IMR-90 (cell line): ENCODE measurements around the gene TSPEAR. TPM values are rescaled to one million over a fixed set of nuclear protein-coding genes. Genes with fewer than 3 reads are reported as not detected.

ENCODE experiments used
- ATAC-seq: fragments of 200-7000 bp; cut with Tn5 transposase; 2 replicates; pipeline ENCODE4 v1.9.1; 2020; ENCODE audit warnings: low read depth, mild to moderate bottlenecking, moderate library complexity
- BruUV-seq: library from RNA; stranded (reverse); fragments of 400-500 nt; replicated peaks from 2 replicates; lab custom pipeline; 2021; lab: Mats Ljungman, UMichigan
- CTCF ChIA-PET: fragments of 300-600 bp; formaldehyde crosslinking; extraction: SDS; loops from one replicate; lab custom pipeline; 2021; ENCODE audit warnings: antibody characterized with exemption; lab: Yijun Ruan, JAX
- POLR2A ChIA-PET: fragments of 300-600 bp; sonication (Branson Sonifier 250); formaldehyde crosslinking; loops from one replicate; lab custom pipeline; 2022; ENCODE audit warnings: antibody characterized with exemption; ENCODE audit not compliant: unreplicated experiment; lab: Charles Lee
- DNase-seq: peaks from one replicate; pipeline ENCODE4 v3.0.0; 2013
- H2AFZ ChIP-seq: replicated peaks from 2 replicates; pipeline ENCODE3; 2013; ENCODE audit warnings: low read length, mild to moderate bottlenecking; ENCODE audit not compliant: poor library complexity
- H2AK5ac ChIP-seq: 2 replicates; pipeline ENCODE4 v1.6.1; 2013; ENCODE audit warnings: low read depth, low read length, inconsistent platforms
- H2AK9ac ChIP-seq: replicated peaks from 2 replicates; pipeline ENCODE3; 2013; ENCODE audit warnings: mild to moderate bottlenecking, low read depth, low read length, moderate library complexity; ENCODE audit not compliant: poor library complexity
- H2BK120ac ChIP-seq: 2 replicates; pipeline ENCODE4 v1.6.1; 2013; ENCODE audit warnings: low read depth, low read length, inconsistent platforms
- H2BK15ac ChIP-seq: 3 replicates; pipeline ENCODE4 v1.6.1; 2013; ENCODE audit warnings: low read depth, low read length, inconsistent platforms
- H2BK20ac ChIP-seq: 2 replicates; pipeline ENCODE4 v1.6.1; 2013; ENCODE audit warnings: low read depth, mild to moderate bottlenecking, inconsistent platforms, low read length, moderate library complexity
- H2BK5ac ChIP-seq: 2 replicates; pipeline ENCODE4 v1.6.1; 2013; ENCODE audit warnings: mild to moderate bottlenecking, low read depth, low read length, inconsistent platforms; ENCODE audit not compliant: poor library complexity, severe bottlenecking
- H3K14ac ChIP-seq: replicated peaks from 2 replicates; pipeline ENCODE4 v1.6.1; 2013; ENCODE audit warnings: low read depth, low read length, inconsistent platforms
- H3K18ac ChIP-seq: 2 replicates; pipeline ENCODE4 v1.6.1; 2013; ENCODE audit warnings: low read depth, low read length, control low read depth
- H3K23ac ChIP-seq: 2 replicates; pipeline ENCODE4 v1.6.1; 2013; ENCODE audit warnings: low read depth, low read length, inconsistent platforms
- H3K27ac ChIP-seq: 2 replicates; pipeline ENCODE4 v1.5.1; 2013; ENCODE audit warnings: mild to moderate bottlenecking, control low read depth, low read length; ENCODE audit not compliant: insufficient read depth
- H3K27me3 ChIP-seq: 2 replicates; pipeline ENCODE4 v1.6.1; 2013; ENCODE audit warnings: low read length; ENCODE audit not compliant: control insufficient read depth, insufficient read depth
- H3K36me3 ChIP-seq: 2 replicates; pipeline ENCODE4 v1.6.1; 2013; ENCODE audit warnings: low read length, mixed read lengths; ENCODE audit not compliant: control insufficient read depth, insufficient read depth
- H3K4ac ChIP-seq: 2 replicates; pipeline ENCODE4 v1.6.1; 2013; ENCODE audit warnings: low read depth, low read length, inconsistent platforms
- H3K4me1 ChIP-seq: 2 replicates; pipeline ENCODE4 v1.6.1; 2013; ENCODE audit warnings: low read length, mixed read lengths; ENCODE audit not compliant: control insufficient read depth, insufficient read depth
- H3K4me2 ChIP-seq: 2 replicates; pipeline ENCODE4 v1.6.1; 2013; ENCODE audit warnings: low read depth, mild to moderate bottlenecking, control low read depth, low read length, moderate library complexity
- H3K4me3 ChIP-seq: 2 replicates; pipeline ENCODE4 v1.5.1; 2013; ENCODE audit warnings: low read depth, mild to moderate bottlenecking, control low read depth, low read length, moderate library complexity; ENCODE audit not compliant: insufficient read depth
- H3K56ac ChIP-seq: 2 replicates; pipeline ENCODE4 v1.6.1; 2013; ENCODE audit warnings: low read length, inconsistent platforms; ENCODE audit not compliant: insufficient read depth; ENCODE audit errors: extremely low read depth
- H3K79me1 ChIP-seq, 2 experiments: 2 replicates each; pipeline ENCODE4 v1.6.1; 2013; ENCODE audit warnings: low read length in 2 of 2, inconsistent platforms in 1 of 2, low read depth in 1 of 2
- H3K9ac ChIP-seq: 2 replicates; pipeline ENCODE4 v1.6.1; 2013; ENCODE audit warnings: low read depth, low read length, control low read depth
- H3K9me1 ChIP-seq: 2 replicates; pipeline ENCODE4 v1.6.1; 2013; ENCODE audit warnings: low read length, inconsistent platforms; ENCODE audit not compliant: insufficient read depth
- H3K9me3 ChIP-seq: 2 replicates; pipeline ENCODE4 v1.6.1; 2013; ENCODE audit warnings: low read length; ENCODE audit not compliant: control insufficient read depth, insufficient read depth
- H4K20me1 ChIP-seq: 2 replicates; pipeline ENCODE4 v1.6.1; 2013; ENCODE audit warnings: low read length, inconsistent platforms; ENCODE audit not compliant: insufficient read depth
- H4K5ac ChIP-seq: 2 replicates; pipeline ENCODE4 v1.6.1; 2013; ENCODE audit warnings: mild to moderate bottlenecking, low read depth, low read length, control low read depth
- H4K8ac ChIP-seq, 2 experiments: 2 replicates each; pipeline ENCODE4 v1.6.1; 2013; ENCODE audit warnings: low read depth in 2 of 2, low read length in 2 of 2, control low read depth in 1 of 2, inconsistent platforms in 1 of 2
- H4K91ac ChIP-seq: 2 replicates; pipeline ENCODE4 v1.6.1; 2013; ENCODE audit warnings: low read depth, low read length, inconsistent platforms; ENCODE audit not compliant: insufficient read depth
- CTCF ChIP-seq: conservative IDR thresholded peaks from 2 replicates; pipeline ENCODE4 v1.5.1; 2012; ENCODE audit warnings: mild to moderate bottlenecking, low read depth, low read length, improper control_type of control experiment
- ELK1 ChIP-seq: fragments of 150-350 bp; IDR thresholded peaks from 2 replicates; pipeline ENCODE4 v1.6.1; 2016; ENCODE audit warnings: low read depth, mild to moderate bottlenecking, low read length, moderate library complexity, borderline replicate concordance
- FOS ChIP-seq: fragments of 150-350 bp; IDR thresholded peaks from 2 replicates; pipeline ENCODE4 v1.6.1; 2016; ENCODE audit warnings: low read depth, low read length
- MAFK ChIP-seq: IDR thresholded peaks from 2 replicates; pipeline ENCODE4 v1.6.1; 2012; ENCODE audit warnings: low read depth, low read length, improper control_type of control experiment
- MAZ ChIP-seq: IDR thresholded peaks from 2 replicates; pipeline ENCODE4 v1.6.1; 2012; ENCODE audit warnings: low read depth, mild to moderate bottlenecking, low read length, improper control_type of control experiment, moderate library complexity, borderline replicate concordance
- NFE2L2 ChIP-seq: fragments of 150-350 bp; IDR thresholded peaks from 2 replicates; pipeline ENCODE4 v1.6.1; 2016; ENCODE audit warnings: low read depth, mild to moderate bottlenecking, low read length
- RAD21 ChIP-seq: IDR thresholded peaks from 2 replicates; pipeline ENCODE4 v1.6.1; 2012; ENCODE audit warnings: low read length, improper control_type of control experiment
- RFX5 ChIP-seq: IDR thresholded peaks from 2 replicates; pipeline ENCODE4 v1.8.0; 2012; ENCODE audit warnings: low read depth, mild to moderate bottlenecking, low read length, moderate library complexity
- USF2 ChIP-seq: fragments of 150-350 bp; IDR thresholded peaks from 2 replicates; pipeline ENCODE4 v1.6.1; 2017; ENCODE audit warnings: mild to moderate bottlenecking, antibody characterized with exemption, low read length, low read depth
- WGBS, 2 experiments: methylation state at CpG; one replicate each; pipeline versions ENCODE4 v1.1.5 to v1.1.7; 2013; ENCODE audit warnings: missing lambda C conversion rate in 2 of 2; ENCODE audit not compliant: insufficient read length in 1 of 2; ENCODE audit errors: extremely low coverage in 2 of 2; 5-methylcytosine and 5-hydroxymethylcytosine counted together
- dilution Hi-C: fragments of 300-500 bp; cut with HindIII; formaldehyde crosslinking; loops from one replicate; pipeline ENCODE4 v1.14.3; 2018; ENCODE audit warnings: low sequenced_read_pairs; ENCODE audit not compliant: unreplicated experiment
- in situ Hi-C: fragments of 300-500 bp; cut with MboI; formaldehyde crosslinking; loops from 3 replicates; pipeline ENCODE4 v1.14.3; 2019; ENCODE audit warnings: low sequenced_read_pairs, inconsistent platforms, mixed read lengths
- intact Hi-C: fragments of 100-400 bp; cut with micrococcal nuclease; formaldehyde crosslinking; loops from 2 replicates; pipeline ENCODE4 v1.10.0; 2022
- polyA plus RNA-seq, 3 experiments: library from polyadenylated mRNA; depleted of rRNA; stranded (reverse); fragments of >200 nt; gene quantifications; 2 replicates each; pipeline ENCODE4 v1.2.3, GENCODE V29; 2012; ENCODE audit warnings: low replicate concordance in 1 of 3
- total RNA-seq: library from RNA; depleted of rRNA; stranded (reverse); fragments of >200 nt; gene quantifications from 2 replicates; pipeline ENCODE4 v1.2.3, GENCODE V29; 2012

Gene TSPEAR
- total and polyA plus RNA-seq, 2 of the 4 experiments (the other 2 are of a cell fraction), result not detected

- no peak for TF ChIP-seq USF2
Measured at GRCh38 chr21:44466996-44467858, 244.1 kb downstream of the TSPEAR start (continued).

GRCh38 chr21:44466351-44466954, 244.9 kb downstream of the TSPEAR start:
- POLR2A ChIA-PET, result no interaction called here
- Histone ChIP-seq H3K9me1 (no peaks in the 10 kb centered on the region), H3K18ac (no peak overlapping the region), H3K9me3 (peaks cover 2% of the 10 kb centered on the region; the same call in 1 of the 2 replicates), H3K27me3 (no peaks in the 10 kb centered on the region), H2AFZ (no peak overlapping the region), H3K9ac (no peak overlapping the region), H3K27ac (no peak overlapping the region), H3K23ac (no peak overlapping the region), H3K79me1 (no peaks in the 10 kb centered on the region), H3K4me1 (no peaks in the 10 kb centered on the region), H3K4me3 (no peak overlapping the region), H4K91ac (no peak overlapping the region), H2BK5ac (no peak overlapping the region), H2BK15ac (no peak overlapping the region), H4K5ac (no peak overlapping the region), H2BK20ac (no peak overlapping the region), H3K4ac (no peak overlapping the region), H3K4me2 (no peak overlapping the region), H2AK5ac (no peak overlapping the region), H2AK9ac (no peak overlapping the region), H3K14ac (no peak overlapping the region), H4K8ac (no peak overlapping the region), H2BK120ac (no peak overlapping the region), H3K56ac (no peak overlapping the region), H3K36me3 (no peaks in the 10 kb centered on the region), H4K20me1 (no peaks in the 10 kb centered on the region)
- ATAC-seq (no peak), DNase-seq (no peak)
- BruUV-seq, result no TSS peak
- WGBS, 2 experiments, result 69% methylated on average over 10 of the region's 16 CpGs; no CpG with 5 or more reads in 1 of the 2 experiments
- intact Hi-C loops, result no loop called here
- in situ Hi-C loops, result no loop called here
- dilution Hi-C loops, result no loop called here
- CTCF ChIA-PET, result no interaction called here
- TF ChIP-seq USF2 (no peak), NFE2L2 (no peak), MAZ (no peak), FOS (no peak), ELK1 (no peak), MAFK (no peak), RFX5 (no peak), CTCF (no peak), RAD21 (no peak)
